SK-N-SH (cell line): ENCODE data around the gene PXMP4. TPM values are rescaled to one million over a fixed set of nuclear protein-coding genes. Genes with fewer than 3 reads are reported as not detected.

Source experiments
- CTCF ChIA-PET: fragments of 300-600, 350-600 bp; formaldehyde crosslinking; extraction: SDS; loops from one replicate; lab custom pipeline; 2021; lab: Yijun Ruan, JAX
- POLR2A ChIA-PET: fragments of 350-600 bp; sonication (Branson Sonifier 250); formaldehyde crosslinking; extraction: SDS; loops from one replicate; lab custom pipeline; 2020; ENCODE audit warnings: antibody characterized with exemption, inconsistent platforms; lab: Yijun Ruan, JAX
- DNase-seq: peaks from one replicate; pipeline ENCODE4 v3.0.0; 2012
- H2AFZ ChIP-seq: fragments of 200-600 bp; sonication (generic); 2 replicates; pipeline ENCODE4 v1.8.1; 2016; ENCODE audit warnings: antibody characterized with exemption, mild to moderate bottlenecking, low read depth
- H3F3A ChIP-seq: fragments of 200-600 bp; sonication (generic); replicated peaks from 2 replicates; pipeline ENCODE3; 2016; ENCODE audit warnings: antibody characterized with exemption, mild to moderate bottlenecking; ENCODE audit not compliant: insufficient read depth
- H3K27ac ChIP-seq, 2 experiments: fragments of 200-500 bp in 1 of 2; fragments of 200-600 bp in 1 of 2; sonication (Bioruptor generic) in 1 of 2; sonication (generic), shearing (Covaris generic) in 1 of 2; 2 replicates each; pipeline versions ENCODE4 v1.5.1 to v1.6.1; 2014 to 2016; ENCODE audit warnings: low read depth in 2 of 2, inconsistent platforms in 1 of 2, low read length in 1 of 2, mild to moderate bottlenecking in 1 of 2, mixed read lengths in 1 of 2
- H3K27me3 ChIP-seq: fragments of 200-600 bp; sonication (generic), shearing (Covaris generic); 2 replicates; pipeline ENCODE4 v1.6.1; 2016; ENCODE audit warnings: mixed run types; ENCODE audit not compliant: insufficient read depth
- H3K36me3 ChIP-seq, 2 experiments: fragments of 200-500 bp in 1 of 2; fragments of 200-600 bp in 1 of 2; sonication (Bioruptor generic) in 1 of 2; sonication (generic) in 1 of 2; replicated peaks in 1 of 2; 2 replicates each; pipeline versions ENCODE3 to v1.5.1; 2014 to 2016; ENCODE audit warnings: low read length in 1 of 2, mild to moderate bottlenecking in 1 of 2; ENCODE audit not compliant: insufficient read depth in 2 of 2, control insufficient read depth in 1 of 2
- H3K4me1 ChIP-seq, 2 experiments: fragments of 200-500 bp in 1 of 2; fragments of 200-600 bp in 1 of 2; sonication (Bioruptor generic) in 1 of 2; sonication (generic), shearing (Covaris generic) in 1 of 2; 2 replicates each; pipeline versions ENCODE4 v1.5.1 to v1.6.1; 2014 to 2016; ENCODE audit warnings: low read depth in 1 of 2, low read length in 1 of 2, mixed run types in 1 of 2; ENCODE audit not compliant: insufficient read depth in 2 of 2, control insufficient read depth in 1 of 2
- H3K4me2 ChIP-seq: fragments of 200-600 bp; sonication (generic), shearing (Covaris generic); 2 replicates; pipeline ENCODE4 v1.6.1; 2017; ENCODE audit warnings: mixed run types
- H3K4me3 ChIP-seq, 2 experiments: fragments of 200-500 bp in 1 of 2; fragments of 200-600 bp in 1 of 2; sonication (Bioruptor generic) in 1 of 2; sonication (generic), shearing (Covaris generic) in 1 of 2; 2 replicates each; pipeline versions ENCODE4 v1.5.1 to v1.8.1; 2014 to 2016; ENCODE audit warnings: low read depth in 2 of 2, inconsistent platforms in 1 of 2, low read length in 1 of 2, mild to moderate bottlenecking in 1 of 2, mixed read lengths in 1 of 2, moderate library complexity in 1 of 2
- H3K79me2 ChIP-seq: fragments of 200-600 bp; sonication (generic); 2 replicates; pipeline ENCODE4 v1.8.1; 2017; ENCODE audit warnings: mild to moderate bottlenecking; ENCODE audit not compliant: insufficient read depth
- H3K9ac ChIP-seq: fragments of 200-600 bp; sonication (generic); 2 replicates; pipeline ENCODE4 v1.6.1; 2017; ENCODE audit warnings: mixed run types
- H3K9me2 ChIP-seq: fragments of 200-600 bp; sonication (generic); 2 replicates; pipeline ENCODE4 v1.6.1; 2017; ENCODE audit warnings: mixed run types
- H3K9me3 ChIP-seq: fragments of 200-600 bp; sonication (generic); 2 replicates; pipeline ENCODE4 v1.6.1; 2017; ENCODE audit warnings: mixed run types, mild to moderate bottlenecking, moderate library complexity
- H4K20me1 ChIP-seq: fragments of 200-600 bp; sonication (generic); 2 replicates; pipeline ENCODE4 v1.6.1; 2017; ENCODE audit warnings: mild to moderate bottlenecking, mixed run types; ENCODE audit not compliant: insufficient read depth
- ELF1 ChIP-seq: IDR thresholded peaks from 2 replicates; pipeline ENCODE4 v1.4.0; 2012
- EP300 ChIP-seq, 2 experiments: IDR thresholded peaks; 2 replicates each; pipeline versions ENCODE4 v1.4.0 to v1.6.1; 2012; ENCODE audit warnings: borderline replicate concordance in 1 of 2, low read depth in 1 of 2, low read length in 1 of 2
- FOSL2 ChIP-seq: IDR thresholded peaks from 2 replicates; pipeline ENCODE4 v1.4.0; 2012; ENCODE audit warnings: low read depth, mild to moderate bottlenecking, moderate library complexity, borderline replicate concordance
- FOXM1 ChIP-seq: IDR thresholded peaks from 2 replicates; pipeline ENCODE4 v1.4.0; 2012; ENCODE audit warnings: low read depth, mild to moderate bottlenecking
- POLR2AphosphoS5 ChIP-seq: IDR thresholded peaks from 2 replicates; pipeline ENCODE4 v1.6.1; 2012; ENCODE audit warnings: low read depth, low read length
- RCOR1 ChIP-seq: fragments of 150-350 bp; IDR thresholded peaks from 2 replicates; pipeline ENCODE4 v1.6.1; 2017; ENCODE audit warnings: antibody characterized with exemption, low read length
- RFX5 ChIP-seq: IDR thresholded peaks from 2 replicates; pipeline ENCODE4 v1.6.1; 2012; ENCODE audit warnings: mild to moderate bottlenecking, improper control_type of control experiment, low read length
- RXRA ChIP-seq: IDR thresholded peaks from 2 replicates; pipeline ENCODE4 v1.4.0; 2012; ENCODE audit warnings: low read depth, mild to moderate bottlenecking, borderline replicate concordance
- SMC3 ChIP-seq: IDR thresholded peaks from 2 replicates; pipeline ENCODE4 v1.6.1; 2012; ENCODE audit warnings: low read depth, low read length, improper control_type of control experiment
- TAF1 ChIP-seq: IDR thresholded peaks from 2 replicates; pipeline ENCODE4 v1.6.1; 2012; ENCODE audit warnings: low read depth, mild to moderate bottlenecking, low read length, moderate library complexity, borderline replicate concordance
- WGBS: methylation state at CpG from one replicate; pipeline ENCODE4 v1.1.6; 2017; ENCODE audit warnings: low lambda C conversion rate; 5-methylcytosine and 5-hydroxymethylcytosine counted together
- polyA plus RNA-seq, 3 experiments: library from polyadenylated mRNA; depleted of rRNA; stranded (reverse); fragments of >200 nt; gene quantifications; 2 replicates each; pipeline ENCODE4 v1.2.3, GENCODE V29; 2012
- TF ChIP-seq, protein P1 (sequence below): IDR thresholded peaks from 2 replicates; pipeline ENCODE4; 2012
- TF ChIP-seq, protein P2 (sequence below): IDR thresholded peaks from 2 replicates; pipeline ENCODE4 v1.4.0; 2012; ENCODE audit warnings: low read depth, borderline replicate concordance
- TF ChIP-seq, protein P3 (sequence below): fragments of 150-350 bp; IDR thresholded peaks from 2 replicates; pipeline ENCODE4 v1.6.1; 2016; ENCODE audit warnings: mild to moderate bottlenecking, low read depth, low read length
- TF ChIP-seq, protein P4 (sequence below): IDR thresholded peaks from 2 replicates; pipeline ENCODE4 v1.4.0; 2012; ENCODE audit warnings: low read depth, borderline replicate concordance
- TF ChIP-seq, protein P5 (sequence below): fragments of 200-600 bp; sonication (generic); IDR thresholded peaks from 2 replicates; pipeline ENCODE4 v1.6.1; 2017; ENCODE audit warnings: antibody characterized with exemption, mild to moderate bottlenecking, moderate library complexity
- TF ChIP-seq, protein P6 (sequence below): IDR thresholded peaks from 2 replicates; pipeline ENCODE4 v1.4.0; 2012; ENCODE audit warnings: low read depth

The PXMP4 gene
- polyA plus RNA-seq, 1 of the 3 experiments (the other 2 are of a cell fraction), result 5.6 TPM

DNA sequence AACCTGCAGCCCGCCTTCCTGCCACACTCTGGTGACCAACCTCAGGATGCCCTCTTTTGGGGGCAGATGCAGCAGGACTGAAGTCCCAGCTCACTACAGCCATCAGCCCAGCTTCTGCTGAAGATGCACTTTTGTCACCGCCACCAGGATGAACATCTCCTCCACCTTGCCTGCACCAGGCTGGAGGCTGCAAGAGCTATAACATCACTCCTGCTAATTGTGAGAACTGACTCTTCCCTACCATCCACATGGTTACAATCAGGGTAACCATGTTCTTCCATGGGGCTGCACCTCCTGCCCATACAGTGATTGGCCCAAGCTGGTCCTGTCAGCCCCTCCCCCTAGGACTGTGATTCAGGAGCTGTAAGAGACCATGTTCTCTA, 55.4 kb downstream of the PXMP4 start:
- no peaks in the 10 kb centered on the region for H3K9me2 ChIP-seq
- no peak overlapping the region for H2AFZ ChIP-seq
- CTCF ChIA-PET, result interaction anchor here (0.8 to 10.6 kb wide), 7 partner anchors 12 to 221 kb away, joined by 3 to 114 read pairs (median 9); partner anchors contain the start of gene CBFA2T2
- no peak for TF ChIP-seq RFX5
- TF ChIP-seq, protein P1, sequence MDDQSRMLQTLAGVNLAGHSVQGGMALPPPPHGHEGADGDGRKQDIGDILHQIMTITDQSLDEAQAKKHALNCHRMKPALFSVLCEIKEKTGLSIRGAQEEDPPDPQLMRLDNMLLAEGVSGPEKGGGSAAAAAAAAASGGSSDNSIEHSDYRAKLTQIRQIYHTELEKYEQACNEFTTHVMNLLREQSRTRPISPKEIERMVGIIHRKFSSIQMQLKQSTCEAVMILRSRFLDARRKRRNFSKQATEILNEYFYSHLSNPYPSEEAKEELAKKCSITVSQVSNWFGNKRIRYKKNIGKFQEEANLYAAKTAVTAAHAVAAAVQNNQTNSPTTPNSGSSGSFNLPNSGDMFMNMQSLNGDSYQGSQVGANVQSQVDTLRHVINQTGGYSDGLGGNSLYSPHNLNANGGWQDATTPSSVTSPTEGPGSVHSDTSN, result no peak
- TF ChIP-seq, protein P2, sequence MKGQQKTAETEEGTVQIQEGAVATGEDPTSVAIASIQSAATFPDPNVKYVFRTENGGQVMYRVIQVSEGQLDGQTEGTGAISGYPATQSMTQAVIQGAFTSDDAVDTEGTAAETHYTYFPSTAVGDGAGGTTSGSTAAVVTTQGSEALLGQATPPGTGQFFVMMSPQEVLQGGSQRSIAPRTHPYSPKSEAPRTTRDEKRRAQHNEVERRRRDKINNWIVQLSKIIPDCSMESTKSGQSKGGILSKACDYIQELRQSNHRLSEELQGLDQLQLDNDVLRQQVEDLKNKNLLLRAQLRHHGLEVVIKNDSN, result no peak
- no peak for TF ChIP-seq FOSL2
- TF ChIP-seq FOXM1, result no peak
- no peak for TF ChIP-seq RXRA
- no peak for TF ChIP-seq POLR2AphosphoS5
- no peak for TF ChIP-seq RCOR1
- TF ChIP-seq SMC3, result no peak
- TF ChIP-seq, protein P3, sequence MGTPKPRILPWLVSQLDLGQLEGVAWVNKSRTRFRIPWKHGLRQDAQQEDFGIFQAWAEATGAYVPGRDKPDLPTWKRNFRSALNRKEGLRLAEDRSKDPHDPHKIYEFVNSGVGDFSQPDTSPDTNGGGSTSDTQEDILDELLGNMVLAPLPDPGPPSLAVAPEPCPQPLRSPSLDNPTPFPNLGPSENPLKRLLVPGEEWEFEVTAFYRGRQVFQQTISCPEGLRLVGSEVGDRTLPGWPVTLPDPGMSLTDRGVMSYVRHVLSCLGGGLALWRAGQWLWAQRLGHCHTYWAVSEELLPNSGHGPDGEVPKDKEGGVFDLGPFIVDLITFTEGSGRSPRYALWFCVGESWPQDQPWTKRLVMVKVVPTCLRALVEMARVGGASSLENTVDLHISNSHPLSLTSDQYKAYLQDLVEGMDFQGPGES, result no peak
- TF ChIP-seq, protein P4, sequence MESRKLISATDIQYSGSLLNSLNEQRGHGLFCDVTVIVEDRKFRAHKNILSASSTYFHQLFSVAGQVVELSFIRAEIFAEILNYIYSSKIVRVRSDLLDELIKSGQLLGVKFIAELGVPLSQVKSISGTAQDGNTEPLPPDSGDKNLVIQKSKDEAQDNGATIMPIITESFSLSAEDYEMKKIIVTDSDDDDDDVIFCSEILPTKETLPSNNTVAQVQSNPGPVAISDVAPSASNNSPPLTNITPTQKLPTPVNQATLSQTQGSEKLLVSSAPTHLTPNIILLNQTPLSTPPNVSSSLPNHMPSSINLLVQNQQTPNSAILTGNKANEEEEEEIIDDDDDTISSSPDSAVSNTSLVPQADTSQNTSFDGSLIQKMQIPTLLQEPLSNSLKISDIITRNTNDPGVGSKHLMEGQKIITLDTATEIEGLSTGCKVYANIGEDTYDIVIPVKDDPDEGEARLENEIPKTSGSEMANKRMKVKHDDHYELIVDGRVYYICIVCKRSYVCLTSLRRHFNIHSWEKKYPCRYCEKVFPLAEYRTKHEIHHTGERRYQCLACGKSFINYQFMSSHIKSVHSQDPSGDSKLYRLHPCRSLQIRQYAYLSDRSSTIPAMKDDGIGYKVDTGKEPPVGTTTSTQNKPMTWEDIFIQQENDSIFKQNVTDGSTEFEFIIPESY, result no peak
- no peak for TF ChIP-seq ELF1
- TF ChIP-seq, protein P5, sequence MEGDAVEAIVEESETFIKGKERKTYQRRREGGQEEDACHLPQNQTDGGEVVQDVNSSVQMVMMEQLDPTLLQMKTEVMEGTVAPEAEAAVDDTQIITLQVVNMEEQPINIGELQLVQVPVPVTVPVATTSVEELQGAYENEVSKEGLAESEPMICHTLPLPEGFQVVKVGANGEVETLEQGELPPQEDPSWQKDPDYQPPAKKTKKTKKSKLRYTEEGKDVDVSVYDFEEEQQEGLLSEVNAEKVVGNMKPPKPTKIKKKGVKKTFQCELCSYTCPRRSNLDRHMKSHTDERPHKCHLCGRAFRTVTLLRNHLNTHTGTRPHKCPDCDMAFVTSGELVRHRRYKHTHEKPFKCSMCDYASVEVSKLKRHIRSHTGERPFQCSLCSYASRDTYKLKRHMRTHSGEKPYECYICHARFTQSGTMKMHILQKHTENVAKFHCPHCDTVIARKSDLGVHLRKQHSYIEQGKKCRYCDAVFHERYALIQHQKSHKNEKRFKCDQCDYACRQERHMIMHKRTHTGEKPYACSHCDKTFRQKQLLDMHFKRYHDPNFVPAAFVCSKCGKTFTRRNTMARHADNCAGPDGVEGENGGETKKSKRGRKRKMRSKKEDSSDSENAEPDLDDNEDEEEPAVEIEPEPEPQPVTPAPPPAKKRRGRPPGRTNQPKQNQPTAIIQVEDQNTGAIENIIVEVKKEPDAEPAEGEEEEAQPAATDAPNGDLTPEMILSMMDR, result no peak
- no peak for TF ChIP-seq TAF1
- no peak for TF ChIP-seq EP300 (IDR thresholded peaks at IDR 0.05; ENCODE audit: borderline replicate concordance in 1 of 2, low read depth in 1 of 2, low read length in 1 of 2)
- TF ChIP-seq, protein P6, sequence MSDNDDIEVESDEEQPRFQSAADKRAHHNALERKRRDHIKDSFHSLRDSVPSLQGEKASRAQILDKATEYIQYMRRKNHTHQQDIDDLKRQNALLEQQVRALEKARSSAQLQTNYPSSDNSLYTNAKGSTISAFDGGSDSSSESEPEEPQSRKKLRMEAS, result no peak
- TF ChIP-seq, all 33 proteins: peak for 0
- Histone ChIP-seq H3K36me3 (peaks cover 8% of the 10 kb centered on the region in 2 experiments), H3K4me1 (peaks cover 0 to 41% of the 10 kb centered on the region in 2 experiments; a peak in 1 of 4 replicates), H3K79me2 (no peaks in the 10 kb centered on the region), H4K20me1 (no peaks in the 10 kb centered on the region), H3K4me2 (no peak overlapping the region), H3F3A (peaks cover 25% of the 10 kb centered on the region), H3K27me3 (no peaks in the 10 kb centered on the region), H3K9ac (no peak overlapping the region), H3K27ac (peak overlapping the region in 1 of 2 experiments; percentile 90; a peak in 2 of 4 replicates), H3K4me3 (no peak overlapping the region), H3K9me3 (no peaks in the 10 kb centered on the region)
- peak; percentile 39 for DNase-seq
- WGBS, result 94% methylated on average over 2 of the region's 2 CpGs
- POLR2A ChIA-PET, result interaction anchor here (1.5 to 3.7 kb wide), 4 partner anchors 11 to 263 kb away, joined by 4 to 17 read pairs (median 8); partner anchors contain the start of genes CDK5RAP1 and SNTA1
